Hepatocyte (in vitro differentiated cells): ENCODE data around the gene ARHGEF4.

Experiments
- CTCF ChIP-seq: fragments of 200-600 bp; sonication (generic); IDR thresholded peaks from 2 replicates; pipeline ENCODE4 v1.5.1; 2016; ENCODE audit warnings: antibody characterized with exemption, mild to moderate bottlenecking; ENCODE audit not compliant: poor library complexity
- EZH2 ChIP-seq: fragments of 200-600 bp; sonication (generic); IDR thresholded peaks from 2 replicates; pipeline ENCODE4 v1.6.1; 2016; ENCODE audit warnings: antibody characterized with exemption, mild to moderate bottlenecking, borderline replicate concordance

DNA sequence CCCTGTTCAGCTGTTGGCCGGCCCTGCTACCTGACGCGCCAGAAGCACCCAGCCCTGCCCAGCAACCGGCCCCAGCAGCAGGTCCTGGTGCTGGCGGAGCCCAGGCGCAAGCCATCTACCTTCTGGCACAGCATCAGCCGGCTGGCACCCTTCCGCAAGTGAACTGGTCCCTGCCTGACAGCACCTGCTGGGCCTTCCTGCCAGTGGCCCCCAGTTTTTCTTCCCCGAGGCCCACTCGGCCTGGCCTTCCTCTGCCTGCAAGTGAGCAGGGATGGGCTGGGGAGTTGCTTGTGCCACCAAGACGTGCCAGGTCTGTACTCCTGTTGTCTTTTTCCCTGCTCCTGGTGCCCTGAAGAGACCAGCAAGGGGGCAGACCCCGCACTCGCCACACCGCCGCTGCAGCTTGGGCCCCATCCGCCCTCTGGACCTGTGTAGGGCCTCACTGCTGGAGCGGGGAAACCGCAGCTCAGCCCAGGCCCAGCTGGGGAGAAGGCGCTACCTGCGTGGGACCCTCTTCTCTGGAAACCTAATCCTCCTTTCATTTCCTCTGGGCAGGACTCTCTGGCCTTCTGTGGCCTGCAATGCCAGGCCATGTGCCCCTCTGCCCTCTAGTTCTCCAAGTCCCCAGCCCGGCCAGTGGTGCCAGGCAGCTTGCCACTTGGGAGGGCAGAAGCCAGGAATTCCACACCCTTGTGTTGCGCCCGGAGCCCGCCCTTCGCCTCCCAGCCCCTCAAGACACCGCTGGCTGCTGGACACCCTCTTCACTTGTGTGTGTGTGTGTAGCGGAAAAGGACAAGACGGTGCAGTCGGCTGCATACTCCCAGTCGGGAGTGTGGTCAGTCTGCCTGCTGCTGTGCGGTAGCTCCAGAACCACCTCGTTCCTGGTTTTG lies 209.6 kb downstream of the ARHGEF4 start:
- no peak for TF ChIP-seq CTCF
- TF ChIP-seq EZH2: no peak
